ENCODE data around the gene GLI3.

Gene GLI3

GRCh38 chr7:41955893-41956675 is 280.9 kb downstream of the GLI3 start:
- DNase-seq: no peak

DNA sequence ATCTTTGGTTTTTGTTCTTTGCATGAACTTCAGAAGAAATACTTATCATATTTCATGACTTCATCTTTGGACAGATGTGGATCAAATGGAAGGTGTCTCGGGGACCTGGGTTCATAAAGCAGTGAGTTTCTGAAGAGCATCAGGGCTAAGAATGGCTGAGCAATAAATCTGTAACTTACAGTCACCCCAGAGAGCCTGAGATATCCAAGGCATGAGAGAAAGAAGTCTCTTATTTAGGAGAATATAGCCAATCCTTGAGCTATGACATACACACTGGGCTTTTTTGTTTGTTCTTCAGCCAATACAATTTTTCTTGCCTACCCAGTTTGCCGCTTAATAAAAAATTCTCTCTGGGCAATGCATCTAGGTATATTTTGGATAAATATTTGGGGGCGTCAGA is 281.6 kb downstream of the GLI3 start:
- DNase-seq: no peak

DNA sequence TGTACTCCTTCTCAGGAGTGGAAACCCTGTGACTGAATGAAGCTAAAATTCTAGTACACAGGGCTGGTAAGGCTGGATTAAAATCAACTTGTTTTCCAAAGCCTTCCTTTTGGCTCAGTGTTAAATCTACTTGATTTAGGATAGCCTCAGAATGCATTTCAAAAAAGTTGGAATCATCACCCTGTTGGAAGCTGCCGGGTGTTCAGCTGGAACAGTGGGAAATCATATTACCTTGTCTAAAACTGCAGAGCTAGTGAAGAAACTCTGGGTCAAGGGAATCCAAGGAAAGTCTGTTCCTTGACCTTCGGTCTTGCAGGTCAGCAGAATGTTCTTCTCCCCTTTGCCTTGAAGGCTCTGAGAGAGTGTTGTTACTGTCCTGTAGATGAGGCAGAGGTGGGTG is 282.0 kb downstream of the GLI3 start:
- no peak for DNase-seq

GRCh38 chr7:41948503-41948902 is 288.5 kb downstream of the GLI3 start:
- DNase-seq: no peak

- peak; percentile 30 for DNase-seq
Measured at GRCh38 chr7:41943094-41943577, 293.9 kb downstream of the GLI3 start.

DNA sequence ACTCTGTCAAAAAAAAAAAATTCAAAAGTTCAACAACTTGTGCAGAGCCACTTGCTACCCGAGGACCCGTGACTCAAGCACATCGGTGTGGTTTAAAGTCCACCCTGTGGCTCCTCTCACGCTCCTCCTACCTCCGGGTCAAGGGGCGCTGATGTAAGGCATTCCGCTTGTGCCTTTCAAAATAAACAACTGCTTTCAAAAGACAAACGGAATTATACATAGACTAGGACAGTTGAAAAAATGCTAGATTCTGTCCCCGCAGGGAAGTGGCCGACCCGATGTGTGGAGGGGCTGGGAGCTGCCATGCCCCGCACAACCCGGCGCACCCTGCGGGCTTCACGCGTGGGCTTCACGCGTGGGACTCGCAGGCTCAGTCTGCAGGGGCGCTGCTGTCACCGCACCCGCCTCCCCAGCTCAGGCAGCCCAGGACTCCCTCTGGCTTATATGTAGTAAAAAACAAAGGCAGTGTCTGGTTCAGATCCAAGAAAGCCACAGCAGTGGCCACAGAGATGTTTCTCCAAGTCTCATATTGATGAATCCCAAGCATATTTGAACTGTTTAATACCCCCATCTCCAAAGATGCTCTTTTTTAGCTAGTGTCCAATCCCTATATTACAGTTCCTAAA is 294.4 kb downstream of the GLI3 start:
- no peak for DNase-seq

DNA sequence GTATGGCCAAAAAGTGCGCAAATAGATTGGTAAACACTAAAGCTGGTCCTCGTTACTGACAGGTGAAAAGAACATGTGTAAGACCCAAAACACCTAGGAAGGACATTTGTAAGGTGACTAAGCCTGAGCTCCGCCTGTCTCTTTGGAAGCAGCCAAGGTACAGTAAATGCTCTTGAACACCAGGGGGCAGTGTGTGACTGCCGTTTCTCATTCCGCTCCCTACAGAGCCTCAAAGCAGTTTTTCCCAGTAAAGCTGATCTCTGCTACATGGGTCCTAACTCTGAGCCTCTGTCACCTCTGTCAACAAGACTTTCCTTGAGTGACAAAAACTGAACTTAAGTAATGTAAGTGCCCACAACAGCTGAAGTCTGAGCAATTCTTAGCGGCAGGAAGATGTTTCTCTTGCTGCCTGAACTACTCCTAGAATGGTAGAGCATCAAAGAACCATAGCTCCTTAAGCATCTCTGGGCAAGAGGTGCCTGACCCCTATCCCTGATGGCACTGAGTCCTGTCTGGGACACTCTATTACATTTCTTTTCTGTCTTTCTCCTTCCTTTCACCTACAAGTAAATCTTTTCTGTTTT is 296.2 kb downstream of the GLI3 start:
- peak; percentile 58 for DNase-seq

DNA sequence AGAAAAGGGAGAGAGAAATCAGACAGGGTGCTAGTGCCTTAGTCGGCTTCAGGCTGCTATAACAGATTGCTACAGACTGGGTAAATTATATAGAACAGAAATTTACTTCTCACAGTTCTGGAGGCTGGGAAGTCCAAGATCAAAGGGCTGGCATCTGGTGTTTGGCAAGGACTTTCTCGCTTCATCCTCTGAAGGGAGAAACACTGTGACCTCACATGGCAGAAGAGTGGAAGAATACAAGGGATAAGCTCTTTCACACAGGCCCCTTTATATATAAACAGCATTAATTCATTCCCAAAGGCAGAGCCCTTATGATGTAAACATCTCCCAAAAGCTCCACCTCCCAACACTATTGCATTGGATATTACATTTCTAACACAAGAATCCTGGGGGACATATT is 298.6 kb downstream of the GLI3 start:
- no peak for DNase-seq

GRCh38 chr7:41933427-41933826 is 303.6 kb downstream of the GLI3 start:
- no peak for DNase-seq

GRCh38 chr7:41931263-41931646 is 305.8 kb downstream of the GLI3 start:
- no peak for DNase-seq

DNA sequence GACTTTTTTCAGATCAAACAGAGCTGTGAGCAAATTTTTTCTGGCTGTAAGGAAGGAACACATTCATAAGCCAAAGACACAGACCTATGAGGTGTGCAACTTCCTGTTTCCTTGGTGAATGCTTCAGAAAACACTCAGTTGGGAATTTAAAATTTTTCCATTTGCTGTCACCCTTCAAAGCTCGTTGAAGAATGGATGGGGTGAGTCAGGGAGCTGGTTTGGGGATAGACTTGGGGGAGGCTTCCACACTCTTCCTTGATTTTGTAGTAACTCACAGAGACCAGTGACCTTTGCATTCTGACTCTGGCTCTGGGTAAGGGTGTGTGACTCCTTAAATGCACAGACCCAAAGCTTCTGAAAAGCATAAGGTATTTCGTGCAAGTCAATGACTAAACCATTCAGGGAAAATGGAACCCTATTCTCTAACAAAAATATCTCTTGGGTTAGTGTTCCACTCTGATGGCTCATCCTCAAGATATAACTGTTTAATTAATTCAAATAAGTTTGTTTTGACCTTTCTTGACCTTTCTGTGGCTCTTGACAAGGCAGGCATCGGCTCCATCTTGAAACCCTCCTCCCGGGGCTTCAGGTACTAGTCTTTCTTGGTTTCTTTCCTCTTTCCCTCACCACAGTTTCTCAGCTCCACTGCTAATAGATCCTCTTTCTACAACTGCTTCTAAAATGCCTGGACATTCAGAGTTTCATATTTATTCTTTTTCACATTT is 306.3 kb downstream of the GLI3 start:
- no peak for DNase-seq

- DNase-seq: no peak
Measured at GRCh38 chr7:41928781-41929180, 308.2 kb downstream of the GLI3 start.

GRCh38 chr7:41928166-41928565 is 308.8 kb downstream of the GLI3 start:
- DNase-seq: no peak

GRCh38 chr7:41927380-41927779 is 309.6 kb downstream of the GLI3 start:
- no peak for DNase-seq

DNA sequence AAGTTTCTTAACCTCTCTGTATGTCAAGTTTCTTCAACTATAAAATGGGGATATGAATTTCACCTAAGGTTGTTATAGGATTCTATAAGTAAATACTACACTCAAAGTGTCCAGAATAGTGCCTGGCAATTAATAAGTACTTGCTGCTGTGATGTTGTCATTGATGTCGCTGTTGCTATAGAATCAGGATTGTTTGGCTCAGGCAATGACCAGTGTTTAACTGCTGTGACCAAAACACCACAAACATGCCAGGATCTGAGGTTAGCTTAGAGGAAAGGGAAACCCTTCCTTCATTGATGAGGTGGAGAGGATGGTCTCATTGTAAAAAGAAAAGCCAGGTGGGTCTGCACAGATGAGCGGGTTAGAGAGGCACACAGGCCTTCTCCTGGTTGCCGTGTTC is 311.1 kb downstream of the GLI3 start:
- DNase-seq: no peak

DNA sequence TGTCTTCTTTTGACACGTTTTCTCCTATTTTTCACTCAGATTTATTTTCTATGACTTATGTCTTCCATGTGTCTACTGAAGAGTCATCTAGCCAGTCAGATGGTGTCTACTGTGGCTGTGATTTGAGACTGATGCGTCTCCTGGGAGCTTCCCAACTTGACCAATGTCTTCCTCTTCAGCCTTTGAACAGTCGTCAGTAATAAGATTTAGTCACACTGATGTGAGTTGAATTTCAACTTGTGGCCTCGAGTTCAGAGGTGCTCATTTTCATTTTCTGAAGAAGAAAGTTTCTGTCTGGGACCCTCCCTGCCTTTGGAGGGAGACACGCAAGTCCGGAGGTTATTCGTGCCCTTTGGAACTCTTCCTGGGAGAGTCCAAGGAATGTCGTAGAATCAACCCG is 312.2 kb downstream of the GLI3 start:
- no peak for DNase-seq

DNA sequence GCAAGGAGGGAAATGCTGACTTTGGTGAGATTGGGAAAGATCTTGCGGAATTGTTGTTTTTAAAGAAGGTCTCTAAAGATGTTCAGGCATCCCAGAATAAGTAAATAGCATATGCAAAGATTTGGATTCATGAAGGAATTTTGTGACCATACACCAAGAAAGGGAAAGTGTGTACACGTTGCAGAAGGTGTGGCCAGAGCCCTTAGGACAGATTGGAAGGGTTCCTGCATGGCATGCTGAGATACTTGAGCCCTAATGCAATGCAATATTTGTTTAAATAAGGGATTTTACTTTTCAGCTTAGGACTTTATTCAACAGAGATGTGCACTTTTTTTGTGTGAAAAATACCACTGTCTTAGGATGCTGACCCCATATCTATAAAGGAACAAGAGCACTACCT is 314.6 kb downstream of the GLI3 start:
- DNase-seq: no peak

DNA sequence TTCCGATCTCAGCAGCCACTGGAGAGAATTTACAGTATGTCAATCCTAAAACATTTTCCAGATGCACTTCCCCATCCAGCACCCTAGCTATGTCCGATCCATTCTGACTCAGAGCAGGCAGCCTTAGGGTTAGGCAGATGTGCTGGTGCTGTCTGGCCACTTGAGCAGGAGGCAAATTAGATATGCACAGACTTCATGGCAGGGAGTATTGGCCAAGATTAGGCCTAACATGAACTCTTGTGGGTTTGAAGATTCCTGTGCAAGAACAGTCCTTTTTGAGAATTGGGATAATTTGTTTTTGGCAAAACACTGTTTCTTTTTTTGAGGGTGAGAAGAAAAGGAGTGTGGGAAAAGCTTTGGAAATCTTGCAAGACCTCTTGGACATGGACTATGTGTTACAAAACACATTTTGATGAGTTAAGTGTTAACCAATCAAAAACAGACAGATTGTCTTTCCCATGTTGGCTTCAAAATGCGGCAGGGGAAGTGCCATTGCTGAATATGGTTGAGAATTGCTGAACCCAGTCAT is 315.5 kb downstream of the GLI3 start:
- DNase-seq: no peak

DNA sequence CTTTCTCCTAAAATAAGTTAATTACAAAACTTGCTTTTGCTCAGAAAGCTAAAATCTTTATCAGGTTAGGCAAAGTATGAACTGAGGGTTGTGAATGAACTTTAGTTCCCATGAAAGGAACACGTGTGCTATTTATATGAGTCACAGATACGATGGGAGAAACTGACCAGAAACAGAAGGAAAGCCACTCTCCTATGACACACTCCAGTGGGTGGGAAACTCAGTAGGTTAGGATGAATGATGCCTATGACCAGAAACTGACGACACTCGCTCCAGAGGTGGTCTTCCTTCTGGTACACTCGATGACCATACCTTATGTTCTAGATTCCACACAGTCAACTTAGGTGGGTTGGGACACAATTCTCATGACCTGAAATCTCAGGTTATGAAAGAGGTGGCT is 318.4 kb downstream of the GLI3 start:
- DNase-seq: no peak

DNA sequence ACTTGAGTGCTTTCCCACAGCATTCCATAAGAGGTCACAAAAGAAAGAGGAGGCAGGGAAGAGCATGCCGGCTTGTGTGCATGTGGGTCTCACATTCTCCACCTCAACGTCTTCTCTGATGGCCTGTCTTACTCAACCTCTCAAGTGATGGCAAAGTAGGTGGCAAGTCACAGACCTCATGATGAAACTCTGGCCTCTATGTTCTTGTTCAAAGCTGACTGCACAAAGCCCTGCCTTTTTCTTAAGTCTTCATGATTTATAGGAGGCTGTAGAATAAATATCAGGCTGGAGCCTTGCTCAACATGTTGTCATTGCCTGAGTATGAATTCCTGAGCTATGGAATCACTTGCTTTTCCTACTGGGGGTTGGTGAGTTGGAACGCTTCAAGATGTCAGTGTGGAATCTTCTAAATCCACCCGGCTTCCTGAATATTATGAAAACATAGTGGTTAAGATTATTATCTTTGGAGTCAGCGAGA is 320.5 kb downstream of the GLI3 start:
- DNase-seq: no peak

DNA sequence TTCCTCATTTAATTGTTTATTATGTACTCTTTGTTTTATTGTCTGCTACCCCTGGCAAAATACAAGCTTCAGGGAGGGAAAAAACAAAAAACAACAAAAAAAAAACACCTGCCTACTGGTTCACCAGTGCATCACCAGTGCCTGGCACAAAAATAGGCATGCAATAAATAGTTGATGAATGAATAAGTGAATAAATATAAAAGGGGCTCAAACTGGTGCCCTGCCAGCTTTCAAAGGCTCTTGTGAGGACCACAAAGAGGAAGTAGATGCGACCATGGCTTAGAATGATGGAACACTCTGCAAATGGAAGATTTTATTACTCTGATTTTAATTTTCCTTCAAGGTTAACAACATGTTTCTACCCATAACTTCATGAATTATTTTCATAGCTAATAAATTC is 321.1 kb downstream of the GLI3 start:
- no peak for DNase-seq

GRCh38 chr7:41912851-41913567 is 324.0 kb downstream of the GLI3 start:
- no peak for DNase-seq

DNA sequence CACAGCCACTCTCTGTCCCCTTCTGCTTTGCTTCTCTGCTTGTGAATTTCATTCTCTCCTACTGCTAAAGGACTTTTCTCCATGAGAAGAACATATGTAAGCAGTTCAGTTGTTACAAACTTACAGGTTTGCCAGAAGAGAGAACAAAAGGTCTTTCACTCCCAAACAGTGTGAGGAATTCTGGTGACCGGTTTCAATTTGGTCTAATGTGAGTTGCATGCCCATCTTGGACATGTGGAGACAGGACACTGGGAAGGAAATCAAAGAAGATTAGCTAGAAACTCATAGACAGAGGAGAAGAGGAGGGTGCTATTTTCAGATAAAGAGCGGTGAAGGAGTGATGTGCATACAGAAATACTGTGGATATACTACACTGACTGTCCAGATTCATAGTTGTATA is 324.6 kb downstream of the GLI3 start:
- DNase-seq: no peak
